HG02885 (cell line): ENCODE results near the gene SMAP2.
"Not testable (repeated sequence)": the region's sequence is repeated elsewhere in the genome, so short reads cannot be mapped to it uniquely, and the experiment has no call there.

Source experiments
- ATAC-seq: cut with Tn5 transposase; IDR thresholded peaks from one replicate; pipeline ENCODE4 v1.9.1; 2021; ENCODE audit warnings: mild to moderate bottlenecking; ENCODE audit not compliant: unreplicated experiment, poor library complexity

The SMAP2 gene

DNA sequence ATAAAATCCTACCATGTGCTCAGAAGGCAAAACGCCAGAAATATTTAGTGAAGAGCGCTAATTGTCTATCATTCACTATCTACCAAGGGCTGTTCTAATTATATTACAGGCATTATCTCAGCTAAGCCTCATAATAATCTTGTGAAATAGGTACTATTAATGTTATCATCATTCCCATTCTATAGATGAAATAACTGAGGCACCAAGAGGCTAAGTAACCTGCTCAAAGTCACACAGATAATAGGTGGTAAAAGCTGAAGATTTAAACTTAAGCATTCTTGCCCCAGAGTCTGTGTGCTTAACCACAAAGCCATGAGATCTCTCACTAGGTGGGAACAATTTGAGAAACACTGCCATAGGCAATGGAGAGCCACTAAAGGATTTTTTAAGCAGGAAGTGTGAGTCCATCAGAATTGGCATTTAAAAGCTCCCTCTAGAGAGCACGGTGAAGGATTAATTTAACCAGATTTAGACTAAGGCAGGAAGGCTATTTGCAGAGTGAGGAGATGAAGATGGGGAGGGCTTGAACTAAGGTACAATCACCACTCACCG, 1.7 kb upstream of the SMAP2 start:
- no peak for ATAC-seq

- ATAC-seq = no peak
Measured at GRCh38 chr1:40372658-40373322, 737 bp upstream of the SMAP2 start.

DNA sequence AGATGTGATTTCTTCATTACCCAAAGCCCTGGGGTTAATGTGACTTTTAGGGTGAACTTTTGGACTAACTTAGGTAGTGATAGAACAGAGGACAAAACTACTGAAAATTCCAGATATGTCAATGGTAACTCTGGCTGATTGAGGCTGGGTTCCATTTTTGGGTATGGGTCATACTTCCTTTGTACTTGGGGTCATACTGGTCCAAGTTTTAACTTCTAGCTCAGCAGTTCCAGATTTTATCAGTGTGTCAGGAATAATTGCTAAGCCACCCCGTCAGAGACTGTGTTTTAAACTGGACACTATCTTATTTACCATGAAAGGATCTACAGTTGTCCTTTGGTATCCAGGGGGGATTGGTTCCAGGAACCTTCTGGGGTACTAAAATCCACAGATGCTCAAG, 4.0 kb downstream of the SMAP2 start:
- ATAC-seq = no peak

GRCh38 chr1:40379785-40380452, 6.4 kb downstream of the SMAP2 start:
- ATAC-seq = no peak

DNA sequence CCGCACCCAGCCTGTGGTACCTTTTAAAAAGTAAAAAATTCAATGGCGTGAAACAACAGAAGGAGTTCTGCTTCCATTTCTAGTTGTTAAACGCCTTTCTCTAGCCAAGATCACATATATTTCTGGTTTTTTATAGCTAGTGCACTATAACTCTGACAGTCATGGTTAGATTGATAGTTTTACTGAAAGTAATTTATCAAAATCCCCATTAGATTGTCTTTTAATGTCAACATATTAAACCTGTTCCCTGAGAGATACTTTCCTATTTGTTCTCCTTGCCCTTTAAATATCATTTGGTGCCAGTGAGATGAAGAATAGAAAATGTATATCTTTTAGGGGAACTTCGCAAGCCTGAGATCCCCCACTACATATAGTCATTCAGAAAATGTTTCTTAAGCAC, 7.3 kb downstream of the SMAP2 start:
- ATAC-seq = no peak

DNA sequence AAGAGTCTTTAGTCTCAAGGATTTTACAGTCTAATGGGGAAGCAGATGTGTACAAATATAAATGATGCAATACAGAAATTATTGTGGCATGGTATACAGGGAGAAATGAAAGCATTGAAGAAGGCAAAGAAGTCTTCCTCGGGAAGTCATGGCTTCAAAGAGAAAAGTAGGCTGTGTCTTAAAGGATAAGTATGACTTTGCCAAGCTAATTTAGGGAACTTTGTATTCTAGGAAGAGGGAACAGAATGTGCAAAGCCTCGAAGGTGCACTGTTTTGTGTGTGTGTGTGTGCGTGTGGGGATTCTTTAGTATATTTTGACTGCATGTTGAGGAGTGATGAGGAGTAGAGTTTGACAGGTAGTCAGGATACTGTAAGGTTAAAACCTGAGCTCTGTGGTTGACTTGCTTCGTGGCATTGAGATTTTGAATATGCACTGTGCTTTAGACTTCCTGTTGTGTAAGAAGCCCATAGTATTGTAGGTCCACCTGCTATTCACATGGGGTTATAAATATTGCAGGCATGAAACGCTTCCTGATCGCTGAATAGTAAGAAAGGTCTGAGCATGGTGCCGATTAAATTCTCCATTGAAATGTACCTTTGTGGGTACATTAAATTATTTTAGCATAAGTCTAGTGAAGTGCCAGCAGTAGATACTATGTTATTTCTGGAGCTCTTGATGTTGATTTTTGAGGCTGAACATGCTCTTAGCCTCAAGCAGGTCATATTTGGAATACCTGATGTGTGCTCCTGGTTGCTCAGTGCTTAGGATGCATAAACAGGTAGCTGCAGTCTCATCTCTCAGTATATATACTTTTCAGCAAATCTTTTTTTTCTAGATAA, 8.0 kb downstream of the SMAP2 start:
- ATAC-seq = no peak

GRCh38 chr1:40382108-40382460, 8.6 kb downstream of the SMAP2 start:
- no peak for ATAC-seq

DNA sequence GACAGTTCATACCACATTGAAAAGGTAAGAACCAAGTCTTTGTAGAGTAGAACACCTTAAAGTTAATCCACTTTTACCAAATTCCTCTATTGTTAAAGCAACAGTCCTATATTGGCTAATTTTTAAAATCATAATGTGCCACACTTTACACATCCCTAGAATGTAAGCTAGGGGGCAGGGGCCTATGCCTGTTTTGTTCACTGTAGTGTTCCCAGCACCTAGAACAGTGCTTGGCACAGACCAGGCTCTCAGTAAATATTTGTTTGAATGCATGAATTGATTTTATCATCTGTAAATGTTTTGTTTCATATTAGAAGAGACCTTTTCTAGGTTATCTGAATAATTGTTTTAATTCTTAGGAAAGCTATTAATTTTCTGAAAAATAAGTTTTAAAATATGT, 9.1 kb downstream of the SMAP2 start:
- no peak for ATAC-seq

GRCh38 chr1:40383095-40383487, 9.6 kb downstream of the SMAP2 start:
- no peak for ATAC-seq

- no peak for ATAC-seq
Measured at GRCh38 chr1:40383488-40384412, 10.2 kb downstream of the SMAP2 start.

GRCh38 chr1:40384413-40384762, 10.9 kb downstream of the SMAP2 start:
- ATAC-seq = no peak

- ATAC-seq = no peak
Measured at GRCh38 chr1:40384887-40385286, 11.4 kb downstream of the SMAP2 start.

GRCh38 chr1:40385437-40386358, 12.2 kb downstream of the SMAP2 start:
- peak; percentile 74 for ATAC-seq

DNA sequence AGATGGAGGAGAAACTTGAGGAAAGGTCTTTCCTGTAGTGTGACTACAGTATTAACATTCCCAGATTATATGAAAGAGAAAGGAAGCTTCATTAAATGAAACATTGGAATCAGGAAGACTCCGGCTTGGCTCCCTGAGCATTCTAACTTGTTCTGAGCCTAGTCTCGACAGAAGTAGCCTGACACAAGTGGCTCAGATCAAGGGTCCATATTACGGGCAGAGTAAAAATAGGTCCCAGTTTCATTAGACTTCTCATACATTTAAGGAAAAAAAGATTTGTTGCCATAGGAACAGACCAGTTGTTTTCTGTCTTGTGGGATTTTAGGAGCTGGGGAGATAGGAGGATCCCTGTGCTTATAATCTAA, 12.8 kb downstream of the SMAP2 start:
- ATAC-seq = no peak

- ATAC-seq = no peak
Measured at GRCh38 chr1:40386796-40387195, 13.3 kb downstream of the SMAP2 start.

DNA sequence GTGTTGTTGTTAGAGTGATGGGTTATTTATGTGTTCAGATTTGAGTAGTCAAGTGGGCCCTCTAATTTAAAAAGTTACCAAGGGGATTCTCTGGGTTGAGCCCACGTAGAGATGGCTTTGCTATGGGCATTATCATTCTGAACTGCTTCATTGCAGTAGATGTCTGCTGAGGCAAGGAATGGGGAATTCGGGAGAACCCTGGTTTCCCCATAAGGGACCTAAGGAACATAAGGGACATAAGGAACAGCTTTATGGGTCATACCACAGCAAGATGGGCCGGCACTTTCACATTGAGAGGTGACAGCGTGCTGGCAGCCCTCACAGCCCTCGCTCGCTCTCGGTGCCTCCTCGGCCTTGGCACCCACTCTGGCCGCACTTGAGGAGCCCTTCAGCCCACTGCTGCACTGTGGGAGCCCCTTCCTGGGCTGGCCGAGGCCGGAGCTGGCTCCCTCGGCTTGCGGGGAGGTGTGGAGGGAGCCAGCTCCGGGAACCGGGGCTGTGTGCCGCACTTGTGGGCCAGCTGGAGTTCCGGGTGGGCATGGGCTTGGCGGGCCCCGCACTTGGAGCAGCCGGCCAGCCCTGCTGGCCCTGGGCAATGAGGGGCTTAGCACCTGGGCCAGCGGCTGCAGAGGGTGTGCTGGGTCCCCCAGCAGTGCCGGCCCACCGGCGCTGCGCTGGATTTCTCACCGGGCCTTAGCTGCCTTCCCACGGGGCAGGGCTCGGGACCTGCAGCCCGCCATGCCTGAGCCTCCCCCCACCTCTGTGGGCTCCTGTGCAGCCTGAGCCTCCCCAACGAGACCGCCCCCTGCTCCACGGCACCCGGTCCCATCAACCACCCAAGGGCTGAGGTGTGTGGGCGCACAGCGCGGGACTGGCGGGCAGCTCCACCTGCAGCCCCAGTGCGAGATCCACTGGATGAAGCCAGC, 14.1 kb downstream of the SMAP2 start:
- not testable (repeated sequence) for ATAC-seq

GRCh38 chr1:40388456-40389321, 15.2 kb downstream of the SMAP2 start:
- not testable (repeated sequence) for ATAC-seq
